Caco-2 (cell line): Measurements from ENCODE around the gene BLMH. TPM values are rescaled to one million over a fixed set of nuclear protein-coding genes. Genes with fewer than 3 reads are reported as not detected.

Experiments used
- BruUV-seq: library from RNA; stranded (reverse); fragments of 400-500 nt; replicated peaks from 2 replicates; lab custom pipeline; 2021; lab: Mats Ljungman, UMichigan
- CTCF ChIA-PET: fragments of 300-600 bp; sonication (Branson Sonifier 250); formaldehyde crosslinking; loops from one replicate; lab custom pipeline; 2022; ENCODE audit warnings: antibody characterized with exemption; lab: Charles Lee
- POLR2A ChIA-PET: fragments of 300-600 bp; sonication (Branson Sonifier 250); formaldehyde crosslinking; loops from one replicate; lab custom pipeline; 2022; ENCODE audit warnings: antibody characterized with exemption; lab: Charles Lee
- DNase-seq, 2 experiments: peaks; one replicate each; pipeline versions ENCODE4 v3.0.0 to v3.0.0-alpha.2; 2020 to 2022
- H3K27me3 ChIP-seq: replicated peaks from 2 replicates; pipeline ENCODE4 v1.6.0; 2011; ENCODE audit warnings: low read length; ENCODE audit not compliant: control insufficient read depth, insufficient read depth
- H3K36me3 ChIP-seq: 2 replicates; pipeline ENCODE4 v1.5.1; 2011; ENCODE audit warnings: low read length; ENCODE audit not compliant: control insufficient read depth, insufficient read depth
- H3K4me1 ChIP-seq: fragments of 250-450 bp; sonication (Bioruptor Pico); 2 replicates; pipeline ENCODE4 v1.5.1; 2020; ENCODE audit warnings: mild to moderate bottlenecking
- H3K4me3 ChIP-seq: 2 replicates; pipeline ENCODE4 v1.5.1; 2011; ENCODE audit warnings: low read depth, mild to moderate bottlenecking, control low read depth, low read length
- H3K9me3 ChIP-seq: fragments of 250-450 bp; sonication (Bioruptor Pico); 2 replicates; pipeline ENCODE4 v1.5.1; 2020; ENCODE audit warnings: mild to moderate bottlenecking, moderate library complexity
- H3K27ac Mint-ChIP-seq: one replicate; pipeline ENCODE4 v1.8.0; 2022; ENCODE audit warnings: mixed read lengths; ENCODE audit not compliant: unreplicated experiment
- H3K27me3 Mint-ChIP-seq: one replicate; pipeline ENCODE4 v1.8.0; 2022; ENCODE audit warnings: mixed read lengths; ENCODE audit not compliant: insufficient read depth, unreplicated experiment
- H3K36me3 Mint-ChIP-seq: one replicate; pipeline ENCODE4 v1.8.0; 2022; ENCODE audit warnings: mild to moderate bottlenecking, mixed read lengths; ENCODE audit not compliant: insufficient read depth, unreplicated experiment
- H3K4me1 Mint-ChIP-seq: one replicate; pipeline ENCODE4 v1.8.0; 2022; ENCODE audit warnings: low read depth, mixed read lengths; ENCODE audit not compliant: unreplicated experiment
- H3K4me3 Mint-ChIP-seq: one replicate; pipeline ENCODE4 v1.8.0; 2022; ENCODE audit warnings: mild to moderate bottlenecking, moderate library complexity, mixed read lengths; ENCODE audit not compliant: unreplicated experiment
- H3K9me3 Mint-ChIP-seq: one replicate; pipeline ENCODE4 v1.8.0; 2022; ENCODE audit warnings: mixed read lengths; ENCODE audit not compliant: unreplicated experiment
- intact Hi-C: fragments of 100-400 bp; cut with micrococcal nuclease; formaldehyde crosslinking; loops from one replicate; pipeline ENCODE4 v1.10.0; 2022; ENCODE audit not compliant: unreplicated experiment
- total RNA-seq: library from RNA; stranded (reverse); gene quantifications from 2 replicates; pipeline ENCODE4 v1.2.3, GENCODE V29; 2022
- TF ChIP-seq, protein P1 (sequence below), 2 experiments: fragments of 200-600 bp in 1 of 2; IDR thresholded peaks; 1 replicate in 1 of 2; 2 replicates in 1 of 2; pipeline versions ENCODE4 v1.5.1 to v1.8.0; 2011 to 2022; ENCODE audit warnings: antibody characterized with exemption in 1 of 2, control low read depth in 1 of 2, inconsistent platforms in 1 of 2, low read depth in 1 of 2, low read length in 1 of 2, mild to moderate bottlenecking in 1 of 2, moderate library complexity in 1 of 2; ENCODE audit not compliant: insufficient read depth in 1 of 2, severe bottlenecking in 1 of 2, unreplicated experiment in 1 of 2

The BLMH gene
- total RNA-seq, 1 experiment from 2014 or later = 56.1 TPM

DNA sequence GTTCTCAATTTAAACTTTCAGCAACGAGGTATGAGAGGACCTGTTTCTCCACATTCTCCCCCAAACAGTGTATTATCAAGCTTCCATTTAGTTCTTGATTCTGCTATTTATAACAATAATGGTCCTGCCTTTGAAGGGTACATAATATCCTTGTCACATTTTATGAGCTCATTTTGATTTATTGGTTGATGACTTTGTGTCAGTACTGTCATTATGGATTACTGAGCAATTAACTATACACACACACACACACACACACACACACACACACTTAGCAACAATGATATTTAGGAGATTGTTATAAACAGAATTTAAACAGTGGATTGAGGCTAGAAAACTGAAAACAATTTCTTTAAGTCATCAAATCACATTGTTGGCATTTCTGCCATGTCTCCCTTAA, 35.1 kb upstream of the BLMH start:
- peaks cover 3% of the 10 kb centered on the region for H3K4me1 ChIP-seq
- H3K4me3 ChIP-seq = no peak overlapping the region
- TF ChIP-seq, protein P1, sequence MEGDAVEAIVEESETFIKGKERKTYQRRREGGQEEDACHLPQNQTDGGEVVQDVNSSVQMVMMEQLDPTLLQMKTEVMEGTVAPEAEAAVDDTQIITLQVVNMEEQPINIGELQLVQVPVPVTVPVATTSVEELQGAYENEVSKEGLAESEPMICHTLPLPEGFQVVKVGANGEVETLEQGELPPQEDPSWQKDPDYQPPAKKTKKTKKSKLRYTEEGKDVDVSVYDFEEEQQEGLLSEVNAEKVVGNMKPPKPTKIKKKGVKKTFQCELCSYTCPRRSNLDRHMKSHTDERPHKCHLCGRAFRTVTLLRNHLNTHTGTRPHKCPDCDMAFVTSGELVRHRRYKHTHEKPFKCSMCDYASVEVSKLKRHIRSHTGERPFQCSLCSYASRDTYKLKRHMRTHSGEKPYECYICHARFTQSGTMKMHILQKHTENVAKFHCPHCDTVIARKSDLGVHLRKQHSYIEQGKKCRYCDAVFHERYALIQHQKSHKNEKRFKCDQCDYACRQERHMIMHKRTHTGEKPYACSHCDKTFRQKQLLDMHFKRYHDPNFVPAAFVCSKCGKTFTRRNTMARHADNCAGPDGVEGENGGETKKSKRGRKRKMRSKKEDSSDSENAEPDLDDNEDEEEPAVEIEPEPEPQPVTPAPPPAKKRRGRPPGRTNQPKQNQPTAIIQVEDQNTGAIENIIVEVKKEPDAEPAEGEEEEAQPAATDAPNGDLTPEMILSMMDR (IDR thresholded peaks at IDR 0.05; ENCODE audit: insufficient read depth in 1 of 2, low read depth in 1 of 2, low read length in 1 of 2, severe bottlenecking in 1 of 2, unreplicated experiment in 1 of 2) = no peak
- no peaks in the 10 kb centered on the region for H3K27me3 Mint-ChIP-seq
- H3K9me3 Mint-ChIP-seq = no peaks in the 10 kb centered on the region
- H3K9me3 ChIP-seq = no peaks in the 10 kb centered on the region
- H3K27ac Mint-ChIP-seq = no peak overlapping the region
- POLR2A ChIA-PET = interaction anchor here (0.9 kb wide), 1 partner anchor 11 kb away, joined by 4 read pairs; no protein-coding TSS in a partner anchor
- BruUV-seq = no TSS peak
- intact Hi-C loops = no loop called here
- no peak for DNase-seq
- H3K27me3 ChIP-seq = no peaks in the 10 kb centered on the region
- no peaks in the 10 kb centered on the region for H3K36me3 Mint-ChIP-seq
- no peak overlapping the region for H3K4me3 Mint-ChIP-seq
- H3K36me3 ChIP-seq = no peaks in the 10 kb centered on the region
- peaks cover 2% of the 10 kb centered on the region for H3K4me1 Mint-ChIP-seq
- CTCF ChIA-PET = interaction anchor here (2.3 kb wide), 1 partner anchor 10 kb away, joined by 10 read pairs; no protein-coding TSS in a partner anchor

DNA sequence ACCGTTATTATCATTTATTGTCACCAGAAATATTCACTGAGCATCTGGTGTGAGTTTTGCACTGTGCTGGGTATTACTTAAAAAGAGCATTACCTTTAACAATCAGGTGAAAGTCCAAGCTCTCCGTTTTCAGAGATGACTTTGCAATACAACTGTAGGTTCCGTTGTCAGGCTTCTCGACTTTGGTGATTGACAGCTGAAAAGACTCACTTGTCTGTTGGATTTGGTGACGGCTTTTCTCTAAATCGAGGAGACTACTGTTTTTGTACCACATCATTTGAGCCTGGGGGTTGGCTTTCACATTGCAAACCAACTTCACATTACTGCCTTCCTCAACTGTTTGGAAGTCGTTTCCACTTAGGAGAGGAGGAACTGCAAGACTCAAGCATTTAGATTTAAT, 33.0 kb upstream of the BLMH start:
- Histone ChIP-seq H3K9me3 (no peaks in the 10 kb centered on the region), H3K4me3 (no peak overlapping the region), H3K27me3 (no peaks in the 10 kb centered on the region), H3K4me1 (no peaks in the 10 kb centered on the region), H3K36me3 (no peaks in the 10 kb centered on the region)
- Mint-ChIP-seq H3K27ac (no peak overlapping the region), H3K4me1 (peaks cover 6% of the 10 kb centered on the region), H3K36me3 (no peaks in the 10 kb centered on the region), H3K27me3 (no peaks in the 10 kb centered on the region), H3K4me3 (no peak overlapping the region), H3K9me3 (no peaks in the 10 kb centered on the region)
- ChIA-PET CTCF (no interaction called here), POLR2A (no interaction called here)
- TF ChIP-seq, protein P1 (IDR thresholded peaks at IDR 0.05; ENCODE audit: insufficient read depth in 1 of 2, low read depth in 1 of 2, low read length in 1 of 2, severe bottlenecking in 1 of 2, unreplicated experiment in 1 of 2) = no peak
- DNase-seq = no peak
- intact Hi-C loops = no loop called here
- BruUV-seq = no TSS peak

DNA sequence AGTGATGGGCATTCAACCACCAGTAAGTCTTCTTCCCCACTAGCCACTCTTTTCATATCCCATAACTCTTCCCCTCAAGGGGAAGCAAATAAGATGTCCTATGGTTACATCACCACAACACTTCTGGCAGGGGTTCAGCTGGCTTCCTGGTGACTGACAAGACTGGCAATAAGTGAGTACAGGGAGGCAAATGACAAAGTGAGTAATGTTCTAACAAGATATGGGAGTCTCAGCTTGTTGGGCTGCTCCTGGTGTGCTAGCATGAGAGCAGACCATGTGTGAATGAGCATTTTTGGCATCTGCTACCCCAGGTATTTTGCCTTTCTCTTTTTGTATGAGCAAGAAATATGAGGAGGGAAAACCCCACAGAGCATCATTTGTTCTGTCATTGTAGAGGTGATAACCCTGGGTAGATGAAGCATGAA, 32.2 kb upstream of the BLMH start:
- Histone ChIP-seq H3K4me3 (no peak overlapping the region), H3K27me3 (no peaks in the 10 kb centered on the region), H3K4me1 (no peaks in the 10 kb centered on the region), H3K9me3 (no peaks in the 10 kb centered on the region), H3K36me3 (no peaks in the 10 kb centered on the region)
- peaks cover 6% of the 10 kb centered on the region for H3K4me1 Mint-ChIP-seq
- POLR2A ChIA-PET = no interaction called here
- no peak for DNase-seq
- TF ChIP-seq, protein P1 (IDR thresholded peaks at IDR 0.05; ENCODE audit: insufficient read depth in 1 of 2, low read depth in 1 of 2, low read length in 1 of 2, severe bottlenecking in 1 of 2, unreplicated experiment in 1 of 2) = no peak
- intact Hi-C loops = no loop called here
- H3K9me3 Mint-ChIP-seq = no peaks in the 10 kb centered on the region
- no peaks in the 10 kb centered on the region for H3K36me3 Mint-ChIP-seq
- BruUV-seq = no TSS peak
- CTCF ChIA-PET = interaction anchor here (0.7 kb wide), 1 partner anchor 27 kb away, joined by 3 read pairs; no protein-coding TSS in a partner anchor
- H3K27me3 Mint-ChIP-seq = no peaks in the 10 kb centered on the region
- no peak overlapping the region for H3K4me3 Mint-ChIP-seq
- no peak overlapping the region for H3K27ac Mint-ChIP-seq
